Colonic mucosa (tissue), 4 donors: Measurements from ENCODE around the gene GIMAP2. TPM values are rescaled to one million over a fixed set of nuclear protein-coding genes. Genes with fewer than 3 reads are reported as not detected.

ENCODE experiments used
- DNase-seq: peaks from one replicate; pipeline ENCODE4 v3.0.0-alpha.2; 2020
- H3K27ac ChIP-seq: fragments of 200-600 bp; one replicate; pipeline ENCODE4 v1.8.0; 2021
- H3K27me3 ChIP-seq: fragments of 200-600 bp; one replicate; pipeline ENCODE4 v1.8.0; 2021
- H3K36me3 ChIP-seq: fragments of 200-600 bp; one replicate; pipeline ENCODE4 v1.8.0; 2021
- H3K4me1 ChIP-seq: fragments of 200-600 bp; one replicate; pipeline ENCODE4 v1.8.0; 2021; ENCODE audit warnings: mild to moderate bottlenecking
- H3K4me3 ChIP-seq: fragments of 200-600 bp; one replicate; pipeline ENCODE4 v1.8.0; 2021
- H3K9ac ChIP-seq, 2 donors: one replicate each; pipeline ENCODE4 v1.7.0; 2013; ENCODE audit warnings: control low read depth in 2 of 2, low read depth in 2 of 2, low read length in 2 of 2
- H3K9me3 ChIP-seq: fragments of 200-600 bp; one replicate; pipeline ENCODE4 v1.8.0; 2021
- intact Hi-C: fragments of 100-400 bp; cut with DNase I; formaldehyde crosslinking; loops from one replicate; pipeline ENCODE4 v1.14.1; 2022
- total RNA-seq, 2 donors: library from RNA; stranded (reverse); fragmentation: NEBNext Ultra II Directional in 1 of 2; extraction: Animal tissue kit (Norgen Biotek cat#: 25700) in 1 of 2; gene quantifications; one replicate each; pipeline ENCODE4 v1.2.1, GENCODE V29; 2021
- TF ChIP-seq, protein P1 (sequence below): fragments of 200-600 bp; IDR thresholded peaks from one replicate; pipeline ENCODE4 v1.8.0; 2022; ENCODE audit warnings: antibody characterized with exemption, mild to moderate bottlenecking
- donor health status: healthy.
- donor health status: DM: no; HTN: no; CAD: no.
- donor health status: DM: no; HTN: no; CAD: no.

The GIMAP2 gene
- total RNA-seq, 2 donors from 2014 or later, result 6.5 to 6.9 TPM

DNA sequence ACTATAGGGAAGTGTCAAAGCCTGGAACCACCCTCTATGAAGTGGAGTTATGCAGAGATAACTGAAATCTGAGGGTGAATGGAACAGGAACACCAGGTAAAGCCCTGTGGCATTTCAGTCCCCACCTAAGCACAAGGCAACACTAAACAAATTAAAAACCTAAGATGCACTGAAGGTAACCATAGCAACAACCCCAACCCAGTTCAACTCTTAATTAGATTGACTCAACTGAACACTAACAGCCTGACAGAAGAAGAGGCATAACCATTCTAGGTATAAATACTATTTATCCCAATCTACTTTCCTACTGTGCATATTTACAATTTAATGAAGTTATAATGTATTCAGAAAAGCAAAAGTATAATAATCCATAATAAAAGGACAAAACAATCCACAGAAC is 42.5 kb downstream of the GIMAP2 start:
- H3K9me3 ChIP-seq, result no peaks in the 10 kb centered on the region
- no peak overlapping the region for H3K27ac ChIP-seq
- H3K36me3 ChIP-seq, result no peaks in the 10 kb centered on the region
- TF ChIP-seq, protein P1, sequence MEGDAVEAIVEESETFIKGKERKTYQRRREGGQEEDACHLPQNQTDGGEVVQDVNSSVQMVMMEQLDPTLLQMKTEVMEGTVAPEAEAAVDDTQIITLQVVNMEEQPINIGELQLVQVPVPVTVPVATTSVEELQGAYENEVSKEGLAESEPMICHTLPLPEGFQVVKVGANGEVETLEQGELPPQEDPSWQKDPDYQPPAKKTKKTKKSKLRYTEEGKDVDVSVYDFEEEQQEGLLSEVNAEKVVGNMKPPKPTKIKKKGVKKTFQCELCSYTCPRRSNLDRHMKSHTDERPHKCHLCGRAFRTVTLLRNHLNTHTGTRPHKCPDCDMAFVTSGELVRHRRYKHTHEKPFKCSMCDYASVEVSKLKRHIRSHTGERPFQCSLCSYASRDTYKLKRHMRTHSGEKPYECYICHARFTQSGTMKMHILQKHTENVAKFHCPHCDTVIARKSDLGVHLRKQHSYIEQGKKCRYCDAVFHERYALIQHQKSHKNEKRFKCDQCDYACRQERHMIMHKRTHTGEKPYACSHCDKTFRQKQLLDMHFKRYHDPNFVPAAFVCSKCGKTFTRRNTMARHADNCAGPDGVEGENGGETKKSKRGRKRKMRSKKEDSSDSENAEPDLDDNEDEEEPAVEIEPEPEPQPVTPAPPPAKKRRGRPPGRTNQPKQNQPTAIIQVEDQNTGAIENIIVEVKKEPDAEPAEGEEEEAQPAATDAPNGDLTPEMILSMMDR, result no peak
- H3K4me3 ChIP-seq, result no peak overlapping the region
- H3K27me3 ChIP-seq, result no peaks in the 10 kb centered on the region
- DNase-seq, result no peak
- no peaks in the 10 kb centered on the region for H3K4me1 ChIP-seq
- H3K9ac ChIP-seq, result no peak overlapping the region
- intact Hi-C loops, result no loop called here

DNA sequence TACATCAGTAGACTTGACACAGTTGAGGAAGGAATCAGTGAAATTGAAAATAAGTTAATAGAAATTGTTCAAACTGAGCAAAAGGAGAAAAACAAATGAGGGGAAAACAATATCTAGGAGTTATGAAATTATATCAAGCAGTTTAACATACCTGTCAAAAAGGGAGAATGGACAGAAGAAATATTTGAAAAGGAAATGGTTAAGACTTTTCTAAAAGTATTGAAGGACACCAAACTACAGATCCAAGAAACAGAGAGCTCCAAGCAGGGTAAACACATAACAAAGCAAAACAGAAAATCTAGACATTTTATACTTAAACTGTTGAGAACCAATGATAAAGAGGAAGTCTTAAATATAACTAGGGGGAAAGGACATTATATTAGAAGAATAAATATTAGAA is 43.1 kb downstream of the GIMAP2 start:
- no peak overlapping the region for H3K4me3 ChIP-seq
- intact Hi-C loops, result no loop called here
- H3K9me3 ChIP-seq, result no peaks in the 10 kb centered on the region
- no peaks in the 10 kb centered on the region for H3K36me3 ChIP-seq
- TF ChIP-seq, protein P1, result no peak
- H3K27me3 ChIP-seq, result no peaks in the 10 kb centered on the region
- H3K9ac ChIP-seq, result no peak overlapping the region
- no peaks in the 10 kb centered on the region for H3K4me1 ChIP-seq
- no peak overlapping the region for H3K27ac ChIP-seq
- DNase-seq, result no peak

GRCh38 chr7:150731916-150732315 is 46.4 kb downstream of the GIMAP2 start:
- intact Hi-C loops, result no loop called here
- no peak for DNase-seq
- H3K4me3 ChIP-seq, result no peak overlapping the region
- H3K27ac ChIP-seq, result no peak overlapping the region
- H3K27me3 ChIP-seq, result no peaks in the 10 kb centered on the region
- H3K9me3 ChIP-seq, result no peaks in the 10 kb centered on the region
- no peaks in the 10 kb centered on the region for H3K36me3 ChIP-seq
- H3K9ac ChIP-seq, result no peak overlapping the region
- no peaks in the 10 kb centered on the region for H3K4me1 ChIP-seq
- TF ChIP-seq, protein P1, result no peak

DNA sequence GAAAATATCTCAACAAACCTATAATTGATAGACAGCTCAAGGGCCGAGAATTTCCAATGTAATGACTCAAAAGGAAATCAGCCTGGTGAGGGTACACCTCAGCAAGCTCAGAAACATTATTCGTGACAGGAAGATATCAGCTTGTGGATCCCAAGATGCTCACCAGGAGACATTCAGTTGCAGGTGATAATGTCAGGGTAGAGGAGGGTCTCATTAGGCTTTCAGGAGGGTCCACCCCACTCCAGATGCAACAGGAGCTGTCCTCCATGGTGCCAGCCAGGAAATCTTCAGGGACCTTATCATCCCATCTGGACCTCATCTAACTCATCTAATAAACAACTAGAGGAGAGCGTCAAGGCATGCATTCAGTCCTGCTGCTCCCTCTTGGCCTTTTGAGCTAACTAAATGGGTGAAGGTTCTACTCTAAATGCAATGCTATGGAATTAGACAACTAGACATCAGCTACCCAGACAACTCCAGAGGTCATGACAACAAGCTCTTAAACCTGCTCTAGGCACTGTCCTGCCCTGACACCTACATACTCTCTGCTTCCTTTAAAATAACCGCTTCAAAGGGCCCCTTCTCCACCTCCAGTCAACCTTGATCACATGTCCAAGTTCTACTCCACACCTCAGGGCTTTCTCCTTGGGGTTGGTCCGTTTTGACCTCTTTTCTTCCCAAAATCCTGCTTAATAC is 47.4 kb downstream of the GIMAP2 start:
- Histone ChIP-seq H3K4me1 (no peaks in the 10 kb centered on the region), H3K9ac (no peak overlapping the region), H3K4me3 (no peak overlapping the region), H3K9me3 (no peaks in the 10 kb centered on the region), H3K27ac (no peak overlapping the region), H3K36me3 (no peaks in the 10 kb centered on the region), H3K27me3 (no peaks in the 10 kb centered on the region)
- TF ChIP-seq, protein P1, result no peak
- no peak for DNase-seq
- intact Hi-C loops, result no loop called here

- H3K4me3 ChIP-seq, result no peak overlapping the region
- intact Hi-C loops, result no loop called here
Measured at GRCh38 chr7:150733482-150734095, 48.1 kb downstream of the GIMAP2 start.

More at GRCh38 chr7:150733482-150734095, 48.1 kb downstream of the GIMAP2 start:
- H3K9me3 ChIP-seq, result no peaks in the 10 kb centered on the region
- no peak for DNase-seq
- H3K9ac ChIP-seq, result no peak overlapping the region
- H3K27me3 ChIP-seq, result no peaks in the 10 kb centered on the region
- no peaks in the 10 kb centered on the region for H3K4me1 ChIP-seq
- H3K36me3 ChIP-seq, result no peaks in the 10 kb centered on the region
- H3K27ac ChIP-seq, result no peak overlapping the region
- TF ChIP-seq, protein P1, result no peak
